ENCODE data around the gene GLRX5.
"Not testable (repeated sequence)": the region's sequence is repeated elsewhere in the genome, so short reads cannot be mapped to it uniquely, and the experiment has no call there.

Gene GLRX5

GRCh38 chr14:95500772-95501401 is 34.0 kb upstream of the GLRX5 start:
- Histone ChIP-seq H3K4me1 (ENCODE audit: insufficient read depth, low read length) (no peaks in the 10 kb centered on the region), H3K27ac (ENCODE audit: low read depth, low read length) (no peak overlapping the region)
- WGBS: 87% methylated on average over 14 of the region's 14 CpGs

DNA sequence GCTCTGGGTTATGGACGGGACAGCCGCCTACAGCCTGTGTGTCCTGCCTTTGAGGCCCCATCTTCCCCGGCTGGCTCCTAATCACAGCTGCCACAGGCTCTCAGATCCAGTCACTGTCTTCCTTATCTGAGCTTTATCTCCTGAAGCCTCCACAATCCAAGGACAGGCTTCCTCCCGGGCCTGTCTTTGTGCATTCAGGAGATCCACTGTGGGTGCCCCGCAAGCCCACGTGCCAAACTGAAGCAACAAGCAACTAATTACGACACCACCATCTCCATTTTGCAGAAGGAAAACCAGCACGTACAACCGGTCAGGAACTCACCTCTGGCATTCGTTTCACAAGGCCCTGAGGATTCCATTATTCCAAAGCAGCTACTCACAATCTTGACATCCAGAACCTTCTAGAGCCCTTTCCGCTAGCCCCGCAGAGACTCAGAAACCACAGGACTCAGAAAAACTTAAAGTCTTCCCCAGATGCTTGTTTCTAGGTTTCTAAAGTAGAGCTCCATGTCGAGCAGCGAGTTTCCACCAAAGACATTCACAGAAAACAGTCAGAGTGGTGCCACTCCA is 32.4 kb upstream of the GLRX5 start:
- no peak overlapping the region for H3K9ac ChIP-seq (ENCODE audit: low read depth, low read length)
- no peak overlapping the region for H3K27ac ChIP-seq (ENCODE audit: low read depth, low read length)
- no peaks in the 10 kb centered on the region for H3K4me1 ChIP-seq (ENCODE audit: insufficient read depth, low read length)
- WGBS: 88% methylated on average over 14 of the region's 14 CpGs
- H3K9me3 ChIP-seq (ENCODE audit: insufficient read depth, low read depth, low read length): no peaks in the 10 kb centered on the region
- H3K4me3 ChIP-seq (ENCODE audit: low read length): no peak overlapping the region
- no peaks in the 10 kb centered on the region for H3K36me3 ChIP-seq (ENCODE audit: insufficient read depth, low read length)
- H3K27me3 ChIP-seq (ENCODE audit: insufficient read depth, low read length): no peaks in the 10 kb centered on the region

More at GRCh38 chr14:95500772-95501401, 34.0 kb upstream of the GLRX5 start:
- Histone ChIP-seq H3K27me3 (ENCODE audit: insufficient read depth, low read length) (no peaks in the 10 kb centered on the region), H3K9ac (ENCODE audit: low read depth, low read length) (no peak overlapping the region), H3K9me3 (ENCODE audit: insufficient read depth, low read depth, low read length) (no peaks in the 10 kb centered on the region), H3K4me3 (ENCODE audit: low read length) (no peak overlapping the region), H3K36me3 (ENCODE audit: insufficient read depth, low read length) (no peaks in the 10 kb centered on the region)

- 93% methylated on average over 8 of the region's 8 CpGs for WGBS
- H3K36me3 ChIP-seq (ENCODE audit: insufficient read depth, low read length): no peaks in the 10 kb centered on the region
- H3K27me3 ChIP-seq (ENCODE audit: insufficient read depth, low read length): no peaks in the 10 kb centered on the region
- H3K4me1 ChIP-seq (ENCODE audit: insufficient read depth, low read length): no peaks in the 10 kb centered on the region
- H3K9ac ChIP-seq (ENCODE audit: low read depth, low read length): no peak overlapping the region
- H3K9me3 ChIP-seq (ENCODE audit: insufficient read depth, low read depth, low read length): no peaks in the 10 kb centered on the region
- H3K4me3 ChIP-seq (ENCODE audit: low read length): no peak overlapping the region
- no peak overlapping the region for H3K27ac ChIP-seq (ENCODE audit: low read depth, low read length)
Measured at GRCh38 chr14:95503365-95504134, 31.3 kb upstream of the GLRX5 start.

GRCh38 chr14:95504135-95505029 is 30.5 kb upstream of the GLRX5 start:
- Histone ChIP-seq H3K36me3 (ENCODE audit: insufficient read depth, low read length) (no peaks in the 10 kb centered on the region), H3K27ac (ENCODE audit: low read depth, low read length) (no peak overlapping the region), H3K27me3 (ENCODE audit: insufficient read depth, low read length) (no peaks in the 10 kb centered on the region), H3K4me3 (ENCODE audit: low read length) (no peak overlapping the region), H3K9ac (ENCODE audit: low read depth, low read length) (no peak overlapping the region), H3K9me3 (ENCODE audit: insufficient read depth, low read depth, low read length) (no peaks in the 10 kb centered on the region), H3K4me1 (ENCODE audit: insufficient read depth, low read length) (no peaks in the 10 kb centered on the region)
- WGBS: 87% methylated on average over 6 of the region's 6 CpGs

- WGBS: 90% methylated on average over 17 of the region's 17 CpGs
- Histone ChIP-seq H3K4me1 (ENCODE audit: insufficient read depth, low read length) (no peaks in the 10 kb centered on the region), H3K27ac (ENCODE audit: low read depth, low read length) (no peak overlapping the region), H3K4me3 (ENCODE audit: low read length) (no peak overlapping the region), H3K27me3 (ENCODE audit: insufficient read depth, low read length) (no peaks in the 10 kb centered on the region), H3K36me3 (ENCODE audit: insufficient read depth, low read length) (no peaks in the 10 kb centered on the region), H3K9me3 (ENCODE audit: insufficient read depth, low read depth, low read length) (no peaks in the 10 kb centered on the region), H3K9ac (ENCODE audit: low read depth, low read length) (no peak overlapping the region)
Measured at GRCh38 chr14:95505030-95505589, 29.7 kb upstream of the GLRX5 start.

GRCh38 chr14:95507174-95507573 is 27.7 kb upstream of the GLRX5 start:
- Histone ChIP-seq H3K4me1 (ENCODE audit: insufficient read depth, low read length) (no peaks in the 10 kb centered on the region), H3K4me3 (ENCODE audit: low read length) (no peak overlapping the region), H3K27ac (ENCODE audit: low read depth, low read length) (no peak overlapping the region)

DNA sequence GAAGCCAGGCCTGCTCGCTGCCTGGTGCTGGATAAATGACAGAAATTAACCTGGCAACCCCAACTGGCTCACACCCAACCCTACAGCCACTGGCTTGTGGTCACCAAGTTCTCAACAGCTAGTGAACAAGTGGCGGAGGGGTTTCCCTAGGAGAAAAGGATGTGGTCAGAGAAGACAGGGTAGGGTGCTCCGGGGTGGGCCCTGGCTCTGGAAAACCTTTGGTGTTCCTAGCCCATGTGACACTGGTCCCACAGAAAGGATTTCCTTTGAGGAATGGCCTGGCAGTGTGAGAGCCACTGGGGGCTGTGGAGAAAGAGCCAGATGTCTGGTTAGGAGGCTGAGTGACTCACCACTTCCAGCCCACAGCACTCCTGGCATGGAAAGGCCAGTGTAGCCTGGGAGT is 27.1 kb upstream of the GLRX5 start:
- Histone ChIP-seq H3K36me3 (ENCODE audit: insufficient read depth, low read length) (no peaks in the 10 kb centered on the region), H3K4me3 (ENCODE audit: low read length) (no peak overlapping the region), H3K9ac (ENCODE audit: low read depth, low read length) (no peak overlapping the region), H3K27ac (ENCODE audit: low read depth, low read length) (no peak overlapping the region), H3K4me1 (ENCODE audit: insufficient read depth, low read length) (no peaks in the 10 kb centered on the region), H3K27me3 (ENCODE audit: insufficient read depth, low read length) (no peaks in the 10 kb centered on the region), H3K9me3 (ENCODE audit: insufficient read depth, low read depth, low read length) (no peaks in the 10 kb centered on the region)
- 96% methylated on average over 3 of the region's 3 CpGs for WGBS

More at GRCh38 chr14:95507174-95507573, 27.7 kb upstream of the GLRX5 start:
- Histone ChIP-seq H3K9ac (ENCODE audit: low read depth, low read length) (no peak overlapping the region), H3K27me3 (ENCODE audit: insufficient read depth, low read length) (no peaks in the 10 kb centered on the region), H3K9me3 (ENCODE audit: insufficient read depth, low read depth, low read length) (no peaks in the 10 kb centered on the region), H3K36me3 (ENCODE audit: insufficient read depth, low read length) (no peaks in the 10 kb centered on the region)
- WGBS: 88% methylated on average over 8 of the region's 8 CpGs

GRCh38 chr14:95508377-95508776 is 26.5 kb upstream of the GLRX5 start:
- WGBS: 93% methylated on average over 6 of the region's 6 CpGs
- Histone ChIP-seq H3K4me1 (ENCODE audit: insufficient read depth, low read length) (no peaks in the 10 kb centered on the region), H3K36me3 (ENCODE audit: insufficient read depth, low read length) (no peaks in the 10 kb centered on the region), H3K9ac (ENCODE audit: low read depth, low read length) (no peak overlapping the region), H3K27ac (ENCODE audit: low read depth, low read length) (no peak overlapping the region), H3K27me3 (ENCODE audit: insufficient read depth, low read length) (no peaks in the 10 kb centered on the region), H3K4me3 (ENCODE audit: low read length) (no peak overlapping the region), H3K9me3 (ENCODE audit: insufficient read depth, low read depth, low read length) (no peaks in the 10 kb centered on the region)

DNA sequence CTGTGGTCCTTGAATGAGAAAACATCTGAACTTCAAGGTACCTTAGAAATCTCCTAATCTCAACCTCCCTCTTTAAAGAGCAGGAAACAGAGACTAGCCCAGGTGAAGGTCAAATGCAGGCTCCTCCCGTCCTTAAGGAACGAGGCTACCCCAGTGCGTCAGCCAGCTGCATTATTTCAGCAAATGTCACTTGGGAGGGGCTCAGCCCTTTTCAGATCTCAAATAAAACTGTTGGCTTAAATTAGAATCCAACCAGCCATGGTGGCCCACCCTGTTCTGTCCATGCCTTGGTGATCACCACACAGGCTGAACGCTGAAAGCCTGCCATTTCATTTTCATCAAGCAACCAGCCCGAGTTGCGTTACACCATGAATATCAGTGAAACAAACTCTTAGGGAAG is 25.4 kb upstream of the GLRX5 start:
- 95% methylated on average over 6 of the region's 6 CpGs for WGBS
- Histone ChIP-seq H3K4me3 (ENCODE audit: low read length) (no peak overlapping the region), H3K9me3 (ENCODE audit: insufficient read depth, low read depth, low read length) (no peaks in the 10 kb centered on the region), H3K27me3 (ENCODE audit: insufficient read depth, low read length) (no peaks in the 10 kb centered on the region), H3K9ac (ENCODE audit: low read depth, low read length) (no peak overlapping the region), H3K36me3 (ENCODE audit: insufficient read depth, low read length) (no peaks in the 10 kb centered on the region), H3K27ac (ENCODE audit: low read depth, low read length) (no peak overlapping the region), H3K4me1 (ENCODE audit: insufficient read depth, low read length) (peaks cover 2% of the 10 kb centered on the region; the same call in 1 of the 2 replicates)

- not testable (repeated sequence) for H3K9me3 ChIP-seq (ENCODE audit: insufficient read depth, low read depth, low read length); H3K27me3 ChIP-seq (ENCODE audit: insufficient read depth, low read length); H3K4me3 ChIP-seq (ENCODE audit: low read length); H3K36me3 ChIP-seq (ENCODE audit: insufficient read depth, low read length); H3K4me1 ChIP-seq (ENCODE audit: insufficient read depth, low read length); H3K9ac ChIP-seq (ENCODE audit: low read depth, low read length); H3K27ac ChIP-seq (ENCODE audit: low read depth, low read length)
- 98% methylated on average over 9 of the region's 9 CpGs for WGBS
Measured at GRCh38 chr14:95510344-95510743, 24.5 kb upstream of the GLRX5 start.

All from HUES64 (cell line).